HepG2 (cell line): ENCODE data around the gene C20orf202. TPM values are rescaled to one million over a fixed set of nuclear protein-coding genes. Genes with fewer than 3 reads are reported as not detected.

Source experiments
- CBFB ChIP-seq: sonication (generic); formaldehyde crosslinking; IDR thresholded peaks from 2 replicates; pipeline ENCODE4 v1.4.0; 2020; ENCODE audit warnings: missing genetic modification reagents
- DMAP1 ChIP-seq: IDR thresholded peaks from 2 replicates; pipeline ENCODE4 v1.6.1; 2016
- DNMT1 ChIP-seq: sonication (generic); formaldehyde crosslinking; IDR thresholded peaks from 2 replicates; pipeline ENCODE4 v1.5.1; 2020; ENCODE audit warnings: mild to moderate bottlenecking, missing genetic modification reagents
- ELF1 ChIP-seq: sonication (generic); formaldehyde crosslinking; IDR thresholded peaks from 2 replicates; pipeline ENCODE4 v1.4.0; 2020; ENCODE audit warnings: missing genetic modification reagents
- GRHL1 ChIP-seq: sonication (generic); formaldehyde crosslinking; conservative IDR thresholded peaks from 2 replicates; pipeline ENCODE4 v1.8.0; 2022; ENCODE audit warnings: missing genetic modification reagents
- GZF1 ChIP-seq: sonication (generic); formaldehyde crosslinking; IDR thresholded peaks from 2 replicates; pipeline ENCODE4 v1.5.1; 2020; ENCODE audit warnings: mild to moderate bottlenecking, missing genetic modification reagents
- HHEX ChIP-seq: IDR thresholded peaks from 2 replicates; pipeline ENCODE4 v1.6.1; 2016; ENCODE audit warnings: control low read depth
- HNF1B ChIP-seq: sonication (generic); formaldehyde crosslinking; IDR thresholded peaks from 2 replicates; pipeline ENCODE4 v1.5.1; 2020; ENCODE audit warnings: mild to moderate bottlenecking, moderate library complexity, missing genetic modification reagents
- IRF1 ChIP-seq: sonication (generic); formaldehyde crosslinking; IDR thresholded peaks from 2 replicates; pipeline ENCODE4 v1.4.0; 2020; ENCODE audit warnings: low read depth, mild to moderate bottlenecking, missing genetic modification reagents
- KMT2B ChIP-seq: IDR thresholded peaks from 2 replicates; pipeline ENCODE4 v1.6.1; 2016; ENCODE audit warnings: missing genetic modification reagents, missing compliant biosample characterization
- MAX ChIP-seq: IDR thresholded peaks from 2 replicates; pipeline ENCODE4 v1.6.1; 2012; ENCODE audit warnings: inconsistent platforms
- MZF1 ChIP-seq: sonication (generic); formaldehyde crosslinking; IDR thresholded peaks from 2 replicates; pipeline ENCODE4 v1.8.1; 2023; ENCODE audit warnings: mild to moderate bottlenecking, missing genetic modification reagents, borderline replicate concordance
- PPARG ChIP-seq: conservative IDR thresholded peaks from 2 replicates; pipeline ENCODE4 v1.6.1; 2016; ENCODE audit warnings: missing biosample characterization, missing genetic modification reagents
- SRSF9 ChIP-seq: fragments of 200-400 bp; formaldehyde crosslinking; IDR thresholded peaks from 2 replicates; pipeline ENCODE4 v1.6.1; 2018; ENCODE audit warnings: borderline replicate concordance, mild to moderate bottlenecking, low read depth, low read length; ENCODE audit not compliant: insufficient read depth, poor library complexity, severe bottlenecking
- SSRP1 ChIP-seq: IDR thresholded peaks from 2 replicates; pipeline ENCODE4 v1.6.1; 2016; ENCODE audit warnings: control low read depth
- TOPORS ChIP-seq: sonication (generic); formaldehyde crosslinking; IDR thresholded peaks from 2 replicates; pipeline ENCODE4 v1.8.0; 2023; ENCODE audit warnings: mild to moderate bottlenecking, missing genetic modification reagents
- TRIM24 ChIP-seq: sonication (generic); formaldehyde crosslinking; IDR thresholded peaks from 2 replicates; pipeline ENCODE4 v1.8.0; 2022; ENCODE audit warnings: mild to moderate bottlenecking, missing genetic modification reagents
- ZBTB7A ChIP-seq: sonication (generic); formaldehyde crosslinking; IDR thresholded peaks from 2 replicates; pipeline ENCODE4 v1.8.0; 2022; ENCODE audit warnings: mild to moderate bottlenecking, missing genetic modification reagents
- ZNF232 ChIP-seq: sonication (generic); formaldehyde crosslinking; IDR thresholded peaks from 2 replicates; pipeline ENCODE4 v1.4.0; 2020; ENCODE audit warnings: missing genetic modification reagents, borderline replicate concordance
- ZNF441 ChIP-seq: sonication (generic); formaldehyde crosslinking; IDR thresholded peaks from 2 replicates; pipeline ENCODE4 v1.7.0; 2021; ENCODE audit warnings: missing genetic modification reagents, borderline replicate concordance
- ZNF580 ChIP-seq: IDR thresholded peaks from 2 replicates; pipeline ENCODE4 v1.6.1; 2016; ENCODE audit warnings: low read depth, borderline replicate concordance
- ZNF629 ChIP-seq: sonication (generic); formaldehyde crosslinking; conservative IDR thresholded peaks from 2 replicates; pipeline ENCODE4 v1.5.0; 2020; ENCODE audit warnings: missing genetic modification reagents
- ZNF850 ChIP-seq: sonication (generic); formaldehyde crosslinking; conservative IDR thresholded peaks from 2 replicates; pipeline ENCODE4 v1.9.0; 2021; ENCODE audit warnings: mild to moderate bottlenecking, missing genetic modification reagents
- ZSCAN21 ChIP-seq: sonication (generic); formaldehyde crosslinking; IDR thresholded peaks from 2 replicates; pipeline ENCODE4 v1.8.0; 2022; ENCODE audit warnings: mild to moderate bottlenecking, missing genetic modification reagents, moderate library complexity, borderline replicate concordance
- ZSCAN25 ChIP-seq: sonication (generic); formaldehyde crosslinking; IDR thresholded peaks from 2 replicates; pipeline ENCODE4 v1.8.0; 2022; ENCODE audit warnings: mild to moderate bottlenecking, missing genetic modification reagents
- polyA plus RNA-seq, 8 experiments: library from polyadenylated mRNA; depleted of rRNA in 3 of 8; stranded (reverse) in 7 of 8; unstranded in 1 of 8; fragments of >200 nt; fragmentation: Illumina TruSeq in 4 of 8; extraction: Trizol in 4 of 8; gene quantifications; 2 replicates each; pipeline versions ENCODE4 v1.2.1 to v1.2.3, GENCODE V29; 2011 to 2016; ENCODE audit warnings: low read depth in 4 of 8, missing spikeins in 1 of 8, mixed read lengths in 1 of 8; ENCODE audit not compliant: insufficient read depth in 1 of 8
- total RNA-seq, 5 experiments: library from RNA; depleted of rRNA; stranded (reverse); fragments of >200 nt; fragmentation: Illumina TruSeq; extraction: Trizol; gene quantifications; 2 replicates each; pipeline ENCODE4 v1.2.3, GENCODE V29; 2016; ENCODE audit warnings: low read depth in 1 of 5

Gene C20orf202
- total and polyA plus RNA-seq, 2 of the 13 experiments (the other 11 are each of a cell fraction or from before 2014, with no cell fraction given), result 0.20 to 1.2 TPM

GRCh38 chr20:1212607-1213396 lies 9.5 kb downstream of the C20orf202 start (continued):
- TF ChIP-seq DNMT1, result no peak
- TF ChIP-seq ELF1, result peak; percentile 80
- no peak for TF ChIP-seq GRHL1
- peak; percentile 98 for TF ChIP-seq GZF1 (CRISPR knock-in tag)
- peak; percentile 50; the same call in 1 of the 2 replicates for TF ChIP-seq CBFB (CRISPR knock-in tag)
- peak; percentile 57; the same call in 1 of the 2 replicates for TF ChIP-seq ZNF441 (CRISPR knock-in tag)
- no peak for TF ChIP-seq ZBTB7A (CRISPR knock-in tag)
- peak; percentile 58; the same call in 1 of the 2 replicates for TF ChIP-seq PPARG (CRISPR knock-in tag)
- no peak; the same call in 1 of the 2 replicates for TF ChIP-seq MAX
- TF ChIP-seq SRSF9, result no peak
- no peak for TF ChIP-seq IRF1 (CRISPR knock-in tag)
- 0 out of 2 replicates have a peak, but pooled peaks have one; percentile 39 for TF ChIP-seq MZF1 (CRISPR knock-in tag)
- peak; percentile 66; the same call in 1 of the 2 replicates for TF ChIP-seq ZNF580 (CRISPR knock-in tag)
- TF ChIP-seq ZNF629 (CRISPR knock-in tag), result no peak
- TF ChIP-seq TOPORS (CRISPR knock-in tag), result no peak
- 0 out of 2 replicates have a peak, but pooled peaks have one; percentile 29 for TF ChIP-seq HHEX (CRISPR knock-in tag)
- TF ChIP-seq ZSCAN21, result 0 out of 2 replicates have a peak, but pooled peaks have one; percentile 35
- TF ChIP-seq ZNF850, result no peak
- TF ChIP-seq SSRP1 (CRISPR knock-in tag), result 0 out of 2 replicates have a peak, but pooled peaks have one; percentile 42
- TF ChIP-seq HNF1B, result 0 out of 2 replicates have a peak, but pooled peaks have one; percentile 66
- peak; percentile 57; the same call in 1 of the 2 replicates for TF ChIP-seq ZNF232
- peak; percentile 83 for TF ChIP-seq ZSCAN25 (CRISPR knock-in tag)
- no peak for TF ChIP-seq TRIM24 (CRISPR knock-in tag)
- 0 out of 2 replicates have a peak, but pooled peaks have one; percentile 41 for TF ChIP-seq KMT2B (CRISPR knock-in tag)
- no peak for TF ChIP-seq DMAP1 (CRISPR knock-in tag)
